ENCODE results near the gene ELOVL5. TPM values are rescaled to one million over a fixed set of nuclear protein-coding genes. Genes with fewer than 3 reads are reported as not detected.
A peak's percentile ranks its signal among the peaks of the same experiment; 100 is the strongest.

The ELOVL5 gene
- total and polyA plus RNA-seq, 10 donors: 48.8 to 113 (median 91.2) TPM

- H3K36me3 ChIP-seq: peaks cover 0 to 39% (median 3%) of the 10 kb centered on the region in 6 donors
- peak overlapping the region in 3 of 8 donors; percentile 6 to 57 (median 29) for H3K27ac ChIP-seq
- no peak overlapping the region for H3K4me3 ChIP-seq
- H3K4me1 ChIP-seq: peaks cover 21 to 100% (median 86%) of the 10 kb centered on the region in 6 donors
- 72 to 92% (median 85%) methylated on average over 1 of the region's 1 CpG for WGBS, 5 donors
- H3K9me3 ChIP-seq: no peaks in the 10 kb centered on the region
- no peak for DNase-seq
- intact Hi-C loops (cut with DNase I; ENCODE audit: low total_unique reads): no loop called here
- H3K27me3 ChIP-seq (replicated peaks in 1 of 7): no peaks in the 10 kb centered on the region
- TF ChIP-seq CTCF (IDR thresholded peaks at IDR 0.05 in 8 of 11, conservative IDR thresholded peaks at IDR 0.05 in 3 of 11) (no peak), POLR2A (IDR thresholded peaks at IDR 0.05) (no peak), POLR2AphosphoS5 (IDR thresholded peaks at IDR 0.05) (no peak)
These were observed 53.6 kb downstream of the ELOVL5 start for GRCh38 chr6:53295176-53295575.

- 94 to 100% (median 98%) methylated on average over 1 of the region's 1 CpG for WGBS, 5 donors
- TF ChIP-seq CTCF (IDR thresholded peaks at IDR 0.05 in 8 of 11, conservative IDR thresholded peaks at IDR 0.05 in 3 of 11) (no peak), POLR2AphosphoS5 (IDR thresholded peaks at IDR 0.05) (no peak), POLR2A (IDR thresholded peaks at IDR 0.05) (no peak)
- DNase-seq: no peak
- Histone ChIP-seq H3K4me1 (peaks cover 21 to 100% (median 86%) of the 10 kb centered on the region in 6 donors), H3K27me3 (replicated peaks in 1 of 7) (no peaks in the 10 kb centered on the region), H3K36me3 (peaks cover 0 to 44% (median 6%) of the 10 kb centered on the region in 6 donors), H3K9me3 (no peaks in the 10 kb centered on the region), H3K27ac (peak overlapping the region in 4 of 8 donors; percentile 2 to 57 (median 29)), H3K4me3 (no peak overlapping the region)
- intact Hi-C loops (cut with DNase I; ENCODE audit: low total_unique reads): loop anchor here (5.0 kb wide), 1 partner anchor 122 kb away; no protein-coding TSS in a partner anchor
These were observed 54.1 kb downstream of the ELOVL5 start for GRCh38 chr6:53294611-53295010.

GRCh38 chr6:53294095-53294494 lies 54.7 kb downstream of the ELOVL5 start:
- WGBS, 5 donors: 72 to 86% (median 78%) methylated on average over 3 of the region's 3 CpGs
- H3K27ac ChIP-seq: peak overlapping the region in 4 of 8 donors; percentile 2 to 57 (median 29)
- no peak for DNase-seq

More at GRCh38 chr6:53294095-53294494, 54.7 kb downstream of the ELOVL5 start:
- TF ChIP-seq CTCF (IDR thresholded peaks at IDR 0.05 in 8 of 11, conservative IDR thresholded peaks at IDR 0.05 in 3 of 11) (peak in 10 of 11 experiments; percentile 25 to 79 (median 64)), POLR2A (IDR thresholded peaks at IDR 0.05) (no peak)
- no peak overlapping the region for H3K4me3 ChIP-seq
- H3K27me3 ChIP-seq (replicated peaks in 1 of 7): no peaks in the 10 kb centered on the region
- intact Hi-C loops (cut with DNase I; ENCODE audit: low total_unique reads): loop anchor here (5.0 kb wide), 1 partner anchor 122 kb away; no protein-coding TSS in a partner anchor
- no peaks in the 10 kb centered on the region for H3K9me3 ChIP-seq
- H3K36me3 ChIP-seq: peaks cover 0 to 49% (median 9%) of the 10 kb centered on the region in 6 donors
- peaks cover 21 to 100% (median 84%) of the 10 kb centered on the region in 6 donors for H3K4me1 ChIP-seq

Measured in spleen (tissue), 11 donors.